Upper lobe of left lung (tissue), 4 donors: ENCODE data around the gene ZDHHC14.
"Not testable (repeated sequence)": the region's sequence is repeated elsewhere in the genome, so short reads cannot be mapped to it uniquely, and the experiment has no call there.

Experiments used
- CTCF ChIP-seq, 6 experiments: fragments of 450-650 bp in 4 of 6; fragments of 200-600 bp in 2 of 6; sonication (generic) in 2 of 6; IDR thresholded peaks; one replicate each; pipeline ENCODE4 v1.5.1; 2016 to 2019; ENCODE audit warnings: antibody characterized with exemption in 6 of 6
- EP300 ChIP-seq, 4 donors: sonication (generic); formaldehyde crosslinking; IDR thresholded peaks; one replicate each; pipeline ENCODE4 v1.5.1; 2017; ENCODE audit warnings: antibody characterized with exemption in 4 of 4, control low read depth in 2 of 4
- POLR2A ChIP-seq, 4 donors: fragments of 450-650 bp; IDR thresholded peaks; one replicate each; pipeline ENCODE4 v1.5.1; 2016 to 2017; ENCODE audit warnings: antibody characterized with exemption in 4 of 4, mild to moderate bottlenecking in 2 of 4
- POLR2AphosphoS5 ChIP-seq, 2 donors: sonication (generic); formaldehyde crosslinking; IDR thresholded peaks; one replicate each; pipeline ENCODE4 v1.5.1; 2017; ENCODE audit warnings: antibody characterized with exemption in 2 of 2

DNA sequence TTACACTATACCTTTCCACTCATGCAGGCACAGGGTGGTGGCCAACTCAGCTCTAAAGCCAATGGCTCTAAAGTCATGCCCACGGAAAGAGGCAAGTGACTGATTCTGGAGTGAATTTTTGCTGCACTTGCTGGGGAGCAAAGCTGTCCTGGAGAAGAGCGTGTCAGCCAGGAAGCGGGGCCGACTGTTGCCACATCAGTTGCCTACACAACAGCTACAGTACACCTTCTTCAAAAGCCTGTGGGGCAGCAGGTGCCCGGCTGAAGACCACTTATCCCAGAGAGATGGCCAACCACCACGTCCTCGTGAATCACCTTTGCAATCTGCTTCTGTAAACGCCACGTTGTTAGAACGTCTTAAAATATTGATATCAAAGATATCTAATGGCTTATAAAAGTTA lies 179.1 kb downstream of the ZDHHC14 start:
- TF ChIP-seq CTCF, POLR2AphosphoS5, POLR2A, EP300 (IDR thresholded peaks at IDR 0.05): not testable (repeated sequence)
